GM19463 (cell line): ENCODE measurements around the gene ARTN.

ENCODE experiments used
- ATAC-seq: cut with Tn5 transposase; IDR thresholded peaks from one replicate; pipeline ENCODE4 v1.9.1; 2021; ENCODE audit warnings: mild to moderate bottlenecking, moderate library complexity; ENCODE audit not compliant: unreplicated experiment

ARTN gene

DNA sequence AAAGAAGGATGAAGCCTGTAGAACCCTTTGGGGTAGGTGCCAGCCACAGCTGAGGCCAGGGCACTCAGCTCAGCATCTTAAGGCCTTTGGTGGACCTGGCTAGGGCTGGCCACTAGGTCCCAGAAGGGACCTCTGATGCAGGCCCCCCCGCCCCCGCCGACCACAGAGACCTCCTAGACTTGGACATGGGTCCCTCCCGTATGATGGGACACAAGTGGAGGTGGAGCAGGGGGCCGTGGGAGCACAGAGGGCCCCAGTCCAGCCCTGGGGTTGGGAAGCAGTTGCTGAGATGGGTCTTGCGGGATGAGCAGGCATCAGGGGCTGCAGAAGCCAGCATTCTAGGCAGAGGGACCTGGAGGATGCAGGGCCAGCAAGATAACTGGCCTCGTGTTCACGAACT lies 48.6 kb downstream of the ARTN start:
- ATAC-seq = no peak

DNA sequence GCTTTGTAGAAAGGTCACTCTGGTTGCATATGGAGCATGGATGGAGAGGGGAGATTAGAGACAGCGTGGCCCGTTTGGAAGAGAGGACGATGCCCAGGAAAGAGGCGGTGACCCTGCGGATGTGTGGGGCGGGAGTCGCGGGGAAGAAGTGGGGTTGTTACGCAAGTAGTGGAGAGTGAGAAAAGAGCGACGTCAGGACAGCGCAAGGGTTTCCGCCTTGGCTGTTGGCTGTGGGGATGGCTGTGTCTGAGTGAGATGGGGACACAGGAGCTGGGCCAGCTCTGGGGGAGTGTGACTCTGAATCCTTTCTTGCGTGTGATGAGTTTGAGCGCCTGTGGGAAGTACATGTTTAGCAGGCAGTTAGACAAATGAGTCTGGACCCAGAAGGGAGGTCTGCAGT lies 49.2 kb downstream of the ARTN start:
- ATAC-seq = no peak

DNA sequence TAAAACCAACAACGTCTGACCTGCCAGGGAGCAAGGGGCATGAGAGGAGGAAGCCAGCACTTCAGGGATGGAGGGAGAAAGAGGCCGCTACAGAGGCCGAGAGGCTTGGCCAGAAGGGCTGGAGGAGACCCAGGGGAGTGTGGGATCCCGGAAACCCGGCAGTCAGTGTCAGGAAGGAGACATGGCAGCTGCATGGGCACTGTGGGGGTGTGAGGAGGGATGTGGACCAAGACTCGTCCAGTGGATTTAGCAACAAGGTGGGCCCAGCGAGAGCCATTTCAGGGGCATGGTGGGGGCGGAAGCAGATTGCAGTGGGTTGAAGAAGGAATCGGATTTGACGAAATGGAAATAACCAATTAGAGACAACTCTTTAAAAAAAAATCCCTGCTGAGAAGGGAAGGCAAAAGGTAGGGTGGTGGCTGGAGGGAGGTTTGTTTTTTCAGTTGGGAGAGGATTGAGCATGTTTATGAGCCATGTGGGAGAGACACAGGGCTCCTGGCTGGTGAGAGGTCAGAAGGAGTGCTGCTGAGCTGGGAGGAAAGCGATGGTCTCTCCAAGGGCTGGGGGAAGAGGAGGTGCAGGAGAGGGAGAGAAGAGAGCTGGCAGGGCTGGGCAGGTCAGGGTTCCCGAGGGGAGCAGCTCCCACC lies 49.8 kb downstream of the ARTN start:
- ATAC-seq = no peak

DNA sequence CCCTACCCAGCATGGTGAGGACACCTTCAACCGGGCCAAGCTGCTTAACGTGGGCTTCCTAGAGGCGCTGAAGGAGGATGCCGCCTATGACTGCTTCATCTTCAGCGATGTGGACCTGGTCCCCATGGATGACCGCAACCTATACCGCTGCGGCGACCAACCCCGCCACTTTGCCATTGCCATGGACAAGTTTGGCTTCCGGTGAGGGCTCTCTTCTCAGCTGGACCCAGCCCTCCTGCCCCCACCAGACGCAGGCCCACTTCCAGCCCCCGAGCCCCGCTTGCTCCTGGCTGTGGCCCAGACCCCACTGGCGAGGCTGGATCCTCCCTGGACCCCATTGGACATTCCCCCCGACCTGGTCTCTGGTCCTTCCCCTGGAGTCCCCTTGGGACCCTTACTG lies 51.3 kb downstream of the ARTN start:
- no peak for ATAC-seq

DNA sequence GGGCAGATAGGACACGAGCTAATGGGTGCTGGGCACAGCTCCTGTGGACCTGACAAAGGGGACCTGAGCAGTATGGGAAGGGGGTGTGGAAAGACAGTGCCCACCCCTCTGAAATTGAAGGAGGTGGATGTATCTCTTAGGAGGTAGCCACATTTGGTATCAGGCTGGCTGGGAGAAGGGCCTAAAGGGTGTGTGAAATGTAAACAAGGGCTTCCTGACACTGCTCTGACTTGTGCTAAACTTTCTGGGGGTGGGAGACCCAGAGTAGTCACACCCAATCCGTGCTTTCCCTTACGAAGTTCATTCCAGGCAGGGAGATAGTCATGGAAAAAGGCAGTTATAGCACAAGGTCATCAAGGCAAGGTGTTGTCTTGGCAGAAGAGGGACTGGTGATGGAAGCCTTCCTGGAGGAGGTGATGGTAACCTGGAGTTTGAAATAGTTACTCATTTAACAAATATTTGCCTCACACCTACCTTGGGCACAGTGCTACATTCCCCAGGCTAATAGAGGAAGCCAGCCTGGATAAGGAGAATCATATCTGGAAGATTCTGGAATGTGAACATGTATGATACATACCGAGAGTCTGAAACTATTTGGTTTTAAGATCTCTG lies 52.5 kb downstream of the ARTN start:
- ATAC-seq = no peak

DNA sequence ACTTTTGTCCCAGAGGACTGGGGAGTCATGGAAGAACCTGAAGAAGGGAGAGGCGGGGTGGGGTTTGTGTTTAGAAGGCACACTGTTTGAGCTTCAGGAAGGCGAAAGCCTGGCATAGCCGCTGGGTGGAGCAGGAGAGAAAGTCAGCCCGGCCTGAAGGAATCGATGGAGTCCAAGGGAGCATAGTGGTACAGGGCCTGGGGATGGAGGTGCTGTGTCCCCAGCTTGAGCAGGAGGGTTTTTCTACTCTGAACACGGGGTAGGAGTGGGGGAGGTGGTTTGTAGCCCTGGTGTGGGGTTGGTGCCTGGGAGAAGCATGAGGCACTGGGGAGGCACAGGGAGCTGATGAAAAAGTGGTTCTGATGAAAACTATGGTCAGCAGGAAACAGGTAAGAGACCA lies 53.1 kb downstream of the ARTN start:
- ATAC-seq = no peak
